Upper lobe of left lung (tissue), 4 donors: ENCODE data around the gene DUSP6.

Experiments used
- EP300 ChIP-seq, 4 donors: sonication (generic); formaldehyde crosslinking; IDR thresholded peaks; one replicate each; pipeline ENCODE4 v1.5.1; 2017; ENCODE audit warnings: antibody characterized with exemption in 4 of 4, control low read depth in 2 of 4
- POLR2A ChIP-seq, 4 donors: fragments of 450-650 bp; IDR thresholded peaks; one replicate each; pipeline ENCODE4 v1.5.1; 2016 to 2017; ENCODE audit warnings: antibody characterized with exemption in 4 of 4, mild to moderate bottlenecking in 2 of 4
- POLR2AphosphoS5 ChIP-seq, 2 donors: sonication (generic); formaldehyde crosslinking; IDR thresholded peaks; one replicate each; pipeline ENCODE4 v1.5.1; 2017; ENCODE audit warnings: antibody characterized with exemption in 2 of 2
- TF ChIP-seq, protein P1 (sequence below), 6 experiments: fragments of 450-650 bp in 4 of 6; fragments of 200-600 bp in 2 of 6; sonication (generic) in 2 of 6; IDR thresholded peaks; one replicate each; pipeline ENCODE4 v1.5.1; 2016 to 2019; ENCODE audit warnings: antibody characterized with exemption in 6 of 6

DNA sequence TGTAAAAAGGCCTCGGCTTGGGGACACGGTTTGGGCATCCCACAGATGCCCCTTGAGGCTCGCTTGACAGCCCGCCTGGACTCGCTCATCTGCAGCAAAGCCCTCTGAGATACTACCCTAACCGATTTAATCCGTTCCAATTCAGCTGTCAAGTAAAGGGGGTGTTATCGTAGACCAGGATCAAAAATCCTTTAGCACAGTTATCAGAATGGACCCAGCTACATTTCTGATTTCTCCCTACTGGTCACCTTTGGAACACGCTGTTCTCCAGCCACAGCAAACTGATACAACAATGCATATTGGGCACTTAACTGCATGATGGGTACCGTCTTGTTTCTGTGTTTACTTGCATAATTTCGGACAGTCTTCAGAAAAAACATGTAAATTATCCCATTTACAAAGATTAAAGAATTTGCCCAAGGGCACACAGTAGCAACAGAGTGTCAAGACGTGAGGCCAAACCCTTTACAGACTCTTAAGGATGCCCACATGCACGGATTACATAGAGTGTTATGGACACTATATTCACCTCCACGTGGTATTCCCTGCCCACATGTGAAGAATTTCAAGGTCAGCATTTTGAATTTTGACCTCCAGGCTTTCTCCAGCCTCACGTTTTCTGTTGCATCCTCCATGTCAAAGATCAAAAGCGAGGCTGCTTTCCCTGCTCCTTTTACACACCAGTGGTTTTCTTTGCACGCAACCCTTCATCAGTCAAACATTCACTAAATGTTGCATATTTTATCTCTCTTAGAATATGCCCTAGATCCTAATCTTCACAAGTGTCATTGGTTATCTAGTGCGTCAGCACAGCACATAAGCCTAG lies 3.2 kb upstream of the DUSP6 start:
- TF ChIP-seq, protein P1, sequence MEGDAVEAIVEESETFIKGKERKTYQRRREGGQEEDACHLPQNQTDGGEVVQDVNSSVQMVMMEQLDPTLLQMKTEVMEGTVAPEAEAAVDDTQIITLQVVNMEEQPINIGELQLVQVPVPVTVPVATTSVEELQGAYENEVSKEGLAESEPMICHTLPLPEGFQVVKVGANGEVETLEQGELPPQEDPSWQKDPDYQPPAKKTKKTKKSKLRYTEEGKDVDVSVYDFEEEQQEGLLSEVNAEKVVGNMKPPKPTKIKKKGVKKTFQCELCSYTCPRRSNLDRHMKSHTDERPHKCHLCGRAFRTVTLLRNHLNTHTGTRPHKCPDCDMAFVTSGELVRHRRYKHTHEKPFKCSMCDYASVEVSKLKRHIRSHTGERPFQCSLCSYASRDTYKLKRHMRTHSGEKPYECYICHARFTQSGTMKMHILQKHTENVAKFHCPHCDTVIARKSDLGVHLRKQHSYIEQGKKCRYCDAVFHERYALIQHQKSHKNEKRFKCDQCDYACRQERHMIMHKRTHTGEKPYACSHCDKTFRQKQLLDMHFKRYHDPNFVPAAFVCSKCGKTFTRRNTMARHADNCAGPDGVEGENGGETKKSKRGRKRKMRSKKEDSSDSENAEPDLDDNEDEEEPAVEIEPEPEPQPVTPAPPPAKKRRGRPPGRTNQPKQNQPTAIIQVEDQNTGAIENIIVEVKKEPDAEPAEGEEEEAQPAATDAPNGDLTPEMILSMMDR (IDR thresholded peaks at IDR 0.05), result peak in 3 of 6 experiments; percentile 28 to 34 (median 31)
- TF ChIP-seq POLR2A (IDR thresholded peaks at IDR 0.05) (no peak), POLR2AphosphoS5 (IDR thresholded peaks at IDR 0.05) (no peak), EP300 (IDR thresholded peaks at IDR 0.05) (no peak)
